GM13977 (cell line): ENCODE measurements around the gene COG8.
A peak's percentile ranks its signal among the peaks of the same experiment; 100 is the strongest.

ENCODE experiments used
- DNase-seq: peaks from one replicate; pipeline ENCODE4 v3.0.0; 2012; ENCODE audit warnings: low spot score
- CTCF ChIP-seq: IDR thresholded peaks from 2 replicates; pipeline ENCODE4 v1.5.1; 2012; ENCODE audit warnings: mild to moderate bottlenecking, control low read depth; ENCODE audit not compliant: insufficient read depth; ENCODE audit errors: extremely low read depth, missing control alignments
- in situ Hi-C: fragments of 300-500 bp; cut with MboI; formaldehyde crosslinking; loops from one replicate; pipeline ENCODE4 v1.12.0; 2022; ENCODE audit warnings: low sequenced_read_pairs, low pct_unique_long_range_greater_than_20kb, mixed read lengths, inconsistent platforms; ENCODE audit not compliant: unreplicated experiment

COG8 gene, protein sequence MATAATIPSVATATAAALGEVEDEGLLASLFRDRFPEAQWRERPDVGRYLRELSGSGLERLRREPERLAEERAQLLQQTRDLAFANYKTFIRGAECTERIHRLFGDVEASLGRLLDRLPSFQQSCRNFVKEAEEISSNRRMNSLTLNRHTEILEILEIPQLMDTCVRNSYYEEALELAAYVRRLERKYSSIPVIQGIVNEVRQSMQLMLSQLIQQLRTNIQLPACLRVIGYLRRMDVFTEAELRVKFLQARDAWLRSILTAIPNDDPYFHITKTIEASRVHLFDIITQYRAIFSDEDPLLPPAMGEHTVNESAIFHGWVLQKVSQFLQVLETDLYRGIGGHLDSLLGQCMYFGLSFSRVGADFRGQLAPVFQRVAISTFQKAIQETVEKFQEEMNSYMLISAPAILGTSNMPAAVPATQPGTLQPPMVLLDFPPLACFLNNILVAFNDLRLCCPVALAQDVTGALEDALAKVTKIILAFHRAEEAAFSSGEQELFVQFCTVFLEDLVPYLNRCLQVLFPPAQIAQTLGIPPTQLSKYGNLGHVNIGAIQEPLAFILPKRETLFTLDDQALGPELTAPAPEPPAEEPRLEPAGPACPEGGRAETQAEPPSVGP

GRCh38 chr16:69339289-69340094, at the start of gene COG8, which contains the start of gene NIP7:
Gene COG8 (minus strand): TSS chr16:69339564. CDS start chr16:69339552, 12 bp downstream.
Gene NIP7 (plus strand): TSS chr16:69339772. CDS start chr16:69339830, 58 bp downstream.
- peak; percentile 97 for DNase-seq
- in situ Hi-C loops, result no loop called here
- TF ChIP-seq CTCF, result peak; percentile 81

DNA sequence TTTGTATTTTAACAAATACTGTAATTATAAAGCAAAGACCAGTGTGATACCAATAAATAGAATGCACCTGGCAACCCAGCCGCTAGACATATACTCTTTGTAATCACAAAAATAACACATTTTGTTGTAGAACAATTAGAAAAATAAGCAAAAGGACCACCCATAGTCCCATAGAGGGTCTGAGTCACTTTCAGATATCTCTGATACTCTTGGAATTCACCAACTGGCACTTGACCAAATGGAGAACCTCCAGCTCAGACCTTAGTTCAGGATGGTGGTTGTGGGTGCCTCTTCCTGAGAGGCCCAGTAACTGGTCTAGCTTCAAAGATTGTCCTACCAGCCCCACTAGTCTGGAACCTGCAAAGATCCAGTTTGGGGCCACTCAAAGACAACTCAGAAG, 47.2 kb upstream of the COG8 start:
- DNase-seq, result no peak
- TF ChIP-seq CTCF, result no peak
- in situ Hi-C loops, result no loop called here

- TF ChIP-seq CTCF, result no peak
- DNase-seq, result no peak
- in situ Hi-C loops, result no loop called here
Measured at GRCh38 chr16:69384974-69385373, 45.6 kb upstream of the COG8 start.

GRCh38 chr16:69382421-69382820, 43.1 kb upstream of the COG8 start:
- DNase-seq, result no peak
- in situ Hi-C loops, result no loop called here
- no peak for TF ChIP-seq CTCF

- TF ChIP-seq CTCF, result no peak
- no peak for DNase-seq
- in situ Hi-C loops, result no loop called here
Measured at GRCh38 chr16:69381231-69381630, 41.9 kb upstream of the COG8 start.

- no peak for DNase-seq
- no peak for TF ChIP-seq CTCF
- in situ Hi-C loops, result no loop called here
Measured at GRCh38 chr16:69378760-69379159, 39.4 kb upstream of the COG8 start.
